ENCODE measurements around the gene WWOX. TPM values are rescaled to one million over a fixed set of nuclear protein-coding genes. Genes with fewer than 3 reads are reported as not detected.

Gene WWOX
- total RNA-seq, 2 donors from 2014 or later, result 30.0 to 35.4 TPM

GRCh38 chr16:78381060-78381459 lies 281.6 kb downstream of the WWOX start:
- no peak overlapping the region for H3K27ac ChIP-seq (ENCODE audit: low read depth, low read length)
- H3K9me3 Mint-ChIP-seq, result peaks cover 5% of the 10 kb centered on the region
- no peak for DNase-seq
- H3K4me3 ChIP-seq (ENCODE audit: low read length), result no peak overlapping the region
- no peaks in the 10 kb centered on the region for H3K27me3 Mint-ChIP-seq (ENCODE audit: insufficient read depth)
- no CpG with 5 or more reads among the region's 1 CpG for WGBS, 2 experiments (ENCODE audit: insufficient coverage in 1 of 2, insufficient read length in 1 of 2)
- H3K4me1 Mint-ChIP-seq, result peaks cover 5% of the 10 kb centered on the region
- H3K4me1 ChIP-seq (ENCODE audit: control insufficient read depth, insufficient read depth, low read length), result peaks cover 3% of the 10 kb centered on the region
- no peak for TF ChIP-seq CTCF (conservative IDR thresholded peaks at IDR 0.05)
- H3K27me3 ChIP-seq (ENCODE audit: control insufficient read depth, insufficient read depth, low read length, poor library complexity, severe bottlenecking), result no peaks in the 10 kb centered on the region
- H3K27ac Mint-ChIP-seq, result no peak overlapping the region
- peaks cover 2% of the 10 kb centered on the region for H3K36me3 Mint-ChIP-seq (ENCODE audit: low read depth)
- no peak overlapping the region for H3K9ac ChIP-seq (ENCODE audit: extremely low read depth, low read length, poor library complexity, severe bottlenecking)
- peaks cover 4% of the 10 kb centered on the region for H3K36me3 ChIP-seq (ENCODE audit: control insufficient read depth, insufficient read depth, low read length)
- no peaks in the 10 kb centered on the region for H3K9me3 ChIP-seq (ENCODE audit: control insufficient read depth, low read length)
- no peak overlapping the region for H3K4me3 Mint-ChIP-seq

- TF ChIP-seq CTCF (conservative IDR thresholded peaks at IDR 0.05), result no peak
- WGBS, 2 experiments (ENCODE audit: insufficient coverage in 1 of 2, insufficient read length in 1 of 2), result 77 to 86% methylated on average over 1 to 2 of the region's 2 CpGs
Measured at GRCh38 chr16:78383118-78383517, 283.7 kb downstream of the WWOX start.

GRCh38 chr16:78385086-78385805 lies 285.8 kb downstream of the WWOX start:
- WGBS, 2 experiments (ENCODE audit: insufficient coverage in 1 of 2, insufficient read length in 1 of 2), result 81 to 83% methylated on average over 5 to 7 of the region's 7 CpGs
- Histone ChIP-seq H3K4me3 (ENCODE audit: low read length) (no peak overlapping the region), H3K9me3 (ENCODE audit: control insufficient read depth, low read length) (peaks cover 7% of the 10 kb centered on the region), H3K27ac (ENCODE audit: low read depth, low read length) (no peak overlapping the region), H3K4me1 (ENCODE audit: control insufficient read depth, insufficient read depth, low read length) (no peaks in the 10 kb centered on the region), H3K27me3 (ENCODE audit: control insufficient read depth, insufficient read depth, low read length, poor library complexity, severe bottlenecking) (no peaks in the 10 kb centered on the region), H3K9ac (ENCODE audit: extremely low read depth, low read length, poor library complexity, severe bottlenecking) (no peak overlapping the region), H3K36me3 (ENCODE audit: control insufficient read depth, insufficient read depth, low read length) (peaks cover 26% of the 10 kb centered on the region)
- Mint-ChIP-seq H3K4me1 (no peaks in the 10 kb centered on the region), H3K27me3 (ENCODE audit: insufficient read depth) (no peaks in the 10 kb centered on the region), H3K9me3 (peaks cover 5% of the 10 kb centered on the region), H3K36me3 (ENCODE audit: low read depth) (peaks cover 12% of the 10 kb centered on the region), H3K27ac (no peak overlapping the region), H3K4me3 (no peak overlapping the region)
- TF ChIP-seq CTCF (conservative IDR thresholded peaks at IDR 0.05), result no peak
- no peak for DNase-seq

More at GRCh38 chr16:78383118-78383517, 283.7 kb downstream of the WWOX start:
- peaks cover under 1% of the 10 kb centered on the region for H3K4me1 ChIP-seq (ENCODE audit: control insufficient read depth, insufficient read depth, low read length)
- peaks cover 11% of the 10 kb centered on the region for H3K36me3 ChIP-seq (ENCODE audit: control insufficient read depth, insufficient read depth, low read length)
- no peak overlapping the region for H3K9ac ChIP-seq (ENCODE audit: extremely low read depth, low read length, poor library complexity, severe bottlenecking)
- no peaks in the 10 kb centered on the region for H3K9me3 ChIP-seq (ENCODE audit: control insufficient read depth, low read length)
- peaks cover 3% of the 10 kb centered on the region for H3K36me3 Mint-ChIP-seq (ENCODE audit: low read depth)
- peaks cover 4% of the 10 kb centered on the region for H3K4me1 Mint-ChIP-seq
- DNase-seq, result no peak
- no peak overlapping the region for H3K4me3 ChIP-seq (ENCODE audit: low read length)
- H3K27ac Mint-ChIP-seq, result no peak overlapping the region
- H3K27ac ChIP-seq (ENCODE audit: low read depth, low read length), result no peak overlapping the region
- H3K4me3 Mint-ChIP-seq, result no peak overlapping the region
- peaks cover 5% of the 10 kb centered on the region for H3K9me3 Mint-ChIP-seq
- H3K27me3 ChIP-seq (ENCODE audit: control insufficient read depth, insufficient read depth, low read length, poor library complexity, severe bottlenecking), result no peaks in the 10 kb centered on the region
- H3K27me3 Mint-ChIP-seq (ENCODE audit: insufficient read depth), result no peaks in the 10 kb centered on the region

Measured in endodermal cell (in vitro differentiated cells).